Left renal cortex interstitium (tissue), 4 donors: ENCODE data around the gene UBTF. TPM values are rescaled to one million over a fixed set of nuclear protein-coding genes. Genes with fewer than 3 reads are reported as not detected.

ENCODE experiments used
- DNase-seq, 4 donors: peaks; one replicate each; pipeline ENCODE4 v3.0.0-alpha.2; 2013; ENCODE audit warnings: low read depth in 4 of 4, low spot score in 2 of 4, missing footprints in 1 of 4
- polyA plus RNA-seq, 4 donors: library from polyadenylated mRNA; unstranded; fragments of 120-200 nt; gene quantifications; one replicate each; pipeline ENCODE4 v1.2.1, GENCODE V29; 2013; ENCODE audit not compliant: insufficient read length in 4 of 4

UBTF gene
- 100 to 1,000 TPM; 124 to 142 (median 130) TPM for polyA plus RNA-seq

GRCh38 chr17:44219616-44220212, at the start of gene UBTF:
Gene UBTF (minus strand): TSS chr17:44219675. CDS start chr17:44218229, 1,446 bp downstream.
- peak in 1 of 4 donors; percentile 37 for DNase-seq

GRCh38 chr17:44268709-44269534, 49.4 kb upstream of the UBTF start:
- no peak for DNase-seq

GRCh38 chr17:44267818-44268490, 48.5 kb upstream of the UBTF start, which contains the start of gene SLC4A1:
Gene SLC4A1 (minus strand): TSS chr17:44268135. CDS start chr17:44262866, 5,269 bp downstream.
- DNase-seq, result no peak

GRCh38 chr17:44267165-44267455, 47.6 kb upstream of the UBTF start:
- DNase-seq, result no peak

GRCh38 chr17:44266402-44267164, 47.1 kb upstream of the UBTF start:
- DNase-seq, result no peak

- DNase-seq, result no peak
Measured at GRCh38 chr17:44263345-44263902, 43.9 kb upstream of the UBTF start.

- no peak for DNase-seq
Measured at GRCh38 chr17:44262654-44263225, 43.3 kb upstream of the UBTF start.

- DNase-seq, result no peak
Measured at GRCh38 chr17:44260296-44260695, 40.8 kb upstream of the UBTF start.

- no peak for DNase-seq
Measured at GRCh38 chr17:44258811-44259351, 39.4 kb upstream of the UBTF start.

GRCh38 chr17:44257815-44258760, 38.6 kb upstream of the UBTF start:
- no peak for DNase-seq

- no peak for DNase-seq
Measured at GRCh38 chr17:44256671-44257070, 37.2 kb upstream of the UBTF start.

GRCh38 chr17:44255915-44256314, 36.4 kb upstream of the UBTF start:
- DNase-seq, result no peak

- DNase-seq, result no peak
Measured at GRCh38 chr17:44254361-44255095, 35.1 kb upstream of the UBTF start.

GRCh38 chr17:44253006-44253405, 33.5 kb upstream of the UBTF start:
- no peak for DNase-seq

- no peak for DNase-seq
Measured at GRCh38 chr17:44251062-44251461, 31.6 kb upstream of the UBTF start.

- DNase-seq, result no peak
Measured at GRCh38 chr17:44249501-44250246, 30.2 kb upstream of the UBTF start.
